ENCODE results near the gene ITGB8. TPM values are rescaled to one million over a fixed set of nuclear protein-coding genes. Genes with fewer than 3 reads are reported as not detected.

Gene ITGB8
- total RNA-seq (2014; rRNA removed) (13.9 and 14.0 TPM in 2 replicates), Bru-seq, nascent RNA (percentile 84 among the genes with signal in this experiment), BruChase-seq, experiment 1, labeled RNA remaining after a 6-hour chase (percentile 85 among the genes with signal in this experiment), BruChase-seq, experiment 2, labeled RNA remaining after a 2-hour chase (percentile 86 among the genes with signal in this experiment)
- long read RNA-seq, full-length matches to known transcripts = 3 of 19 reads
- long read RNA-seq, partial matches to known transcripts = 5 of 19 reads
- long read RNA-seq, other reads (novel, unspliced or antisense) = 11 of 19 reads

DNA sequence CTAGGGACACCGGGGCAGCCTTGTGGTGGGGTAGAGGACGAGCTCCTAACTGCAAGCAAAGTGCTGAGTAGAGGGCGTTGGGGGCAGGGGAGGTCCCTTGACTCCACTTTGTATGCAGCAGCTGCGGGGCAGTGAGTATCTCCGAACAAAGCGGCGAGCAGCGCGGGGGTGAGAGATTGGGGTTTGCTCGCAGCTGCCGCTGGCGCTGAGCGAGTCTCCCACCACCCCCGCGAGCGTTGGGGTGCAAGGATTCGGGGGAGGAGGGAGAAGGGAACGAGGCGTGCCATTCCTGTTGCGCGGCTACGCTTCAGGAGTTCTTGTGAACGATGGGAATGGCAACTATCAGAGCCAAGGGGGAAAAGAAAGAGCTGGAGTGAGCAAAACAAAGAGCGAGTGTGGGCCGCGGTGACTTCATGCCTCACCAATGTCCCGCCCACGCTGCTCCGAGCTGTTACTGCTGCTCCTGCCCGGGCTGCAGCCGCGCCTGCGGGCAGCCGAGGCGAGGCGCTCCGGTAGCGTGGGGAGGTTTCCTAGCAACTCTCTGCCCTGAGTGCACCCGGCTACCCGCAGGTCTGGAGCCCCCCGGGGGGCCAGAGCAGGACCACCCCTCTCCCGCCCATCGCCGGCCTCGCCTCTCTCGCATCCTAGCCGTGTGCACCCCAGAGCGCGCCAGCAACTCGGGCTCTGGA is at the start of gene ITGB8:
Gene ITGB8 (plus strand): TSS at position 662 of the 689 bp plus-strand sequence. CDS start 907 bp downstream, outside the sequence.
- intact Hi-C loops (cut with micrococcal nuclease) = loop anchor here (1.0 to 5.0 kb wide), 5 partner anchors 22 to 318 kb away; no protein-coding TSS in a partner anchor
- ATAC-seq = peak; percentile 67

DNA sequence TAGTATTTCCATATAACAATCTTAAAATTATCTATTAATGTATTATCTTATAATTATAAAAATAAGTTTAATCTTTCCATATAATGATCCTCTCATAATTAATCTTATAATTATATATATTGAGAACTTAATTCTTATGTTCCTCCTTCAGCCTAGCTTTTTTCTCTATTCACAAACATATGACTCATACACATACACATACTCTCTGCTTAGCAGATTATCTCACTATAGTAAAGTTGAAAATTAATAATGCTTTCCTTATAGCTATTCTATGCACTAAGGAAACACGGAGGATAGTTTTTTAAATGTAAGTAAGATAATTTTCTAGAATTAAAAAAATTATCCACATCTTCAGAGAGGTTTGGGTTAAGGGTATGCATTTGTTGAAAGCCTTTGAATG is 47.7 kb upstream of the ITGB8 start:
- intact Hi-C loops (cut with micrococcal nuclease) = no loop called here
- Histone ChIP-seq H3K9ac (ENCODE audit: low read length) (no peak overlapping the region), H3K79me2 (ENCODE audit: low read length) (no peaks in the 10 kb centered on the region), H3K9me2 (replicated peaks; ENCODE audit: low read length) (no peaks in the 10 kb centered on the region), H3K36me3 (ENCODE audit: low read depth, low read length) (no peaks in the 10 kb centered on the region), H3K4me3 (ENCODE audit: low read length) (no peak overlapping the region), H3K27me3 (ENCODE audit: low read length) (no peaks in the 10 kb centered on the region), H3K9me3 (ENCODE audit: low read length) (no peaks in the 10 kb centered on the region), H3K27ac (ENCODE audit: low read length) (no peak overlapping the region), H3K4me1 (ENCODE audit: insufficient read depth, low read length) (no peaks in the 10 kb centered on the region), H3K4me2 (ENCODE audit: low read length) (no peak overlapping the region), H4K20me1 (ENCODE audit: low read length) (no peaks in the 10 kb centered on the region), H2AFZ (ENCODE audit: low read length) (no peak overlapping the region), H3F3A (ENCODE audit: low read length, unreplicated experiment) (no peaks in the 10 kb centered on the region)
- DNase-seq (no peak), ATAC-seq (peak; percentile 65)
- ChIA-PET POLR2A (ENCODE audit: unreplicated experiment) (no interaction called here), CTCF (no interaction called here)
- TF ChIP-seq EZH2 (IDR thresholded peaks at IDR 0.05; ENCODE audit: low read length, unreplicated experiment) = no peak
- TF ChIP-seq, protein P1, sequence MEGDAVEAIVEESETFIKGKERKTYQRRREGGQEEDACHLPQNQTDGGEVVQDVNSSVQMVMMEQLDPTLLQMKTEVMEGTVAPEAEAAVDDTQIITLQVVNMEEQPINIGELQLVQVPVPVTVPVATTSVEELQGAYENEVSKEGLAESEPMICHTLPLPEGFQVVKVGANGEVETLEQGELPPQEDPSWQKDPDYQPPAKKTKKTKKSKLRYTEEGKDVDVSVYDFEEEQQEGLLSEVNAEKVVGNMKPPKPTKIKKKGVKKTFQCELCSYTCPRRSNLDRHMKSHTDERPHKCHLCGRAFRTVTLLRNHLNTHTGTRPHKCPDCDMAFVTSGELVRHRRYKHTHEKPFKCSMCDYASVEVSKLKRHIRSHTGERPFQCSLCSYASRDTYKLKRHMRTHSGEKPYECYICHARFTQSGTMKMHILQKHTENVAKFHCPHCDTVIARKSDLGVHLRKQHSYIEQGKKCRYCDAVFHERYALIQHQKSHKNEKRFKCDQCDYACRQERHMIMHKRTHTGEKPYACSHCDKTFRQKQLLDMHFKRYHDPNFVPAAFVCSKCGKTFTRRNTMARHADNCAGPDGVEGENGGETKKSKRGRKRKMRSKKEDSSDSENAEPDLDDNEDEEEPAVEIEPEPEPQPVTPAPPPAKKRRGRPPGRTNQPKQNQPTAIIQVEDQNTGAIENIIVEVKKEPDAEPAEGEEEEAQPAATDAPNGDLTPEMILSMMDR (conservative IDR thresholded peaks at IDR 0.05; ENCODE audit: low read depth, low read length) = no peak
- no peak for TF ChIP-seq EZH2phosphoT487 (IDR thresholded peaks at IDR 0.05; ENCODE audit: borderline replicate concordance, low read length)
- BruUV-seq (replicated peaks) = no TSS peak

More for the DNA sequence above, at the start of gene ITGB8:
- peak within 1 kb of the TSS; percentile 89 for H3K4me3 ChIP-seq (ENCODE audit: low read length)
- peak within 1 kb of the TSS; percentile 81 for H3K9ac ChIP-seq (ENCODE audit: low read length)
- peaks cover 38% of the 10 kb centered on the region for H3K79me2 ChIP-seq (ENCODE audit: low read length)
- H4K20me1 ChIP-seq (ENCODE audit: low read length) = no peaks in the 10 kb centered on the region
- H2AFZ ChIP-seq (ENCODE audit: low read length) = peak within 1 kb of the TSS; percentile 88
- H3K4me1 ChIP-seq (ENCODE audit: insufficient read depth, low read length) = peaks cover 26% of the 10 kb centered on the region
- POLR2A ChIA-PET (ENCODE audit: unreplicated experiment) = interaction anchor here (0.5 to 1.0 kb wide), 7 partner anchors 14 to 357 kb away, joined by 3 to 12 read pairs (median 3); no protein-coding TSS in a partner anchor
- H3K9me3 ChIP-seq (ENCODE audit: low read length) = no peaks in the 10 kb centered on the region
- peak; percentile 79 for DNase-seq
- CTCF ChIA-PET = interaction anchor here (0.5 to 1.9 kb wide), 7 partner anchors 22 to 617 kb away, joined by 4 to 15 read pairs (median 5); no protein-coding TSS in a partner anchor
- no TSS peak for BruUV-seq (replicated peaks)
- TF ChIP-seq, protein P1 (conservative IDR thresholded peaks at IDR 0.05; ENCODE audit: low read depth, low read length) = no peak
- no peak for TF ChIP-seq EZH2 (IDR thresholded peaks at IDR 0.05; ENCODE audit: low read length, unreplicated experiment)
- no peak for TF ChIP-seq EZH2phosphoT487 (IDR thresholded peaks at IDR 0.05; ENCODE audit: borderline replicate concordance, low read length)
- H3K4me2 ChIP-seq (ENCODE audit: low read length) = peak within 1 kb of the TSS; percentile 99
- H3K36me3 ChIP-seq (ENCODE audit: low read depth, low read length) = no peaks in the 10 kb centered on the region
- H3K27me3 ChIP-seq (ENCODE audit: low read length) = no peaks in the 10 kb centered on the region
- no peaks in the 10 kb centered on the region for H3F3A ChIP-seq (ENCODE audit: low read length, unreplicated experiment)
- H3K27ac ChIP-seq (ENCODE audit: low read length) = peak within 1 kb of the TSS; percentile 85
- no peaks in the 10 kb centered on the region for H3K9me2 ChIP-seq (replicated peaks; ENCODE audit: low read length)
